Endodermal cell (in vitro differentiated cells): ENCODE measurements around the gene POLR3GL. TPM values are rescaled to one million over a fixed set of nuclear protein-coding genes. Genes with fewer than 3 reads are reported as not detected.
A peak's percentile ranks its signal among the peaks of the same experiment; 100 is the strongest.

Experiments used
- DNase-seq: peaks from one replicate; pipeline ENCODE4 v3.0.0-alpha.2; 2017
- H3K27ac ChIP-seq: 2 replicates; pipeline ENCODE4 v1.5.1; 2013; ENCODE audit warnings: mild to moderate bottlenecking, low read depth, low read length, moderate library complexity
- H3K27me3 ChIP-seq: 2 replicates; pipeline ENCODE4 v1.6.1; 2013; ENCODE audit warnings: mild to moderate bottlenecking, low read length, moderate library complexity; ENCODE audit not compliant: insufficient read depth, control insufficient read depth, poor library complexity, severe bottlenecking
- H3K36me3 ChIP-seq: 2 replicates; pipeline ENCODE4 v1.7.0; 2013; ENCODE audit warnings: mild to moderate bottlenecking, low read length, moderate library complexity; ENCODE audit not compliant: control insufficient read depth, insufficient read depth
- H3K4me1 ChIP-seq: one replicate; pipeline ENCODE4 v1.7.0; 2013; ENCODE audit warnings: low read length; ENCODE audit not compliant: control insufficient read depth, insufficient read depth
- H3K4me3 ChIP-seq: 2 replicates; pipeline ENCODE4 v1.5.1; 2013; ENCODE audit warnings: mild to moderate bottlenecking, low read length, moderate library complexity
- H3K9ac ChIP-seq: 2 replicates; pipeline ENCODE4 v1.6.1; 2013; ENCODE audit warnings: mild to moderate bottlenecking, low read length, moderate library complexity; ENCODE audit not compliant: poor library complexity, severe bottlenecking; ENCODE audit errors: extremely low read depth
- H3K9me3 ChIP-seq: 2 replicates; pipeline ENCODE4 v1.6.1; 2013; ENCODE audit warnings: mild to moderate bottlenecking, low read length, moderate library complexity; ENCODE audit not compliant: control insufficient read depth
- H3K27ac Mint-ChIP-seq: 2 replicates; pipeline ENCODE4 v1.8.0; 2020; ENCODE audit warnings: mixed read lengths
- H3K27me3 Mint-ChIP-seq: 2 replicates; pipeline ENCODE4 v1.8.0; 2021; ENCODE audit warnings: mild to moderate bottlenecking, mixed read lengths; ENCODE audit not compliant: insufficient read depth
- H3K36me3 Mint-ChIP-seq: 2 replicates; pipeline ENCODE4 v1.8.0; 2020; ENCODE audit warnings: low read depth, mixed read lengths
- H3K4me1 Mint-ChIP-seq: 2 replicates; pipeline ENCODE4 v1.8.0; 2020; ENCODE audit warnings: mixed read lengths
- H3K4me3 Mint-ChIP-seq: 2 replicates; pipeline ENCODE4 v1.8.0; 2020; ENCODE audit warnings: mild to moderate bottlenecking, moderate library complexity, mixed read lengths
- H3K9me3 Mint-ChIP-seq: 2 replicates; pipeline ENCODE4 v1.8.0; 2020; ENCODE audit warnings: mild to moderate bottlenecking, mixed read lengths
- WGBS, 2 experiments: methylation state at CpG; one replicate each; pipeline versions ENCODE4 v1.1.5 to v1.1.7; 2013; ENCODE audit warnings: missing lambda C conversion rate in 2 of 2, mixed read lengths in 1 of 2; ENCODE audit not compliant: insufficient coverage in 1 of 2, insufficient read length in 1 of 2; 5-methylcytosine and 5-hydroxymethylcytosine counted together
- total RNA-seq, 2 donors: library from RNA; stranded (reverse); fragmentation: NEBNext Ultra II Directional in 1 of 2; extraction: Animal tissue kit (Norgen Biotek cat#: 25700) in 1 of 2; gene quantifications; 2 replicates in 1 of 2; 3 replicates in 1 of 2; pipeline ENCODE4 v1.2.1, GENCODE V29; 2021
- TF ChIP-seq, protein P1 (sequence below): fragments of 200-600 bp; sonication (generic); conservative IDR thresholded peaks from 2 replicates; pipeline ENCODE4 v1.5.0; 2021; ENCODE audit warnings: antibody characterized with exemption, mild to moderate bottlenecking

POLR3GL gene
- total RNA-seq, 2 donors from 2014 or later: 10.2 to 13.8 TPM

DNA sequence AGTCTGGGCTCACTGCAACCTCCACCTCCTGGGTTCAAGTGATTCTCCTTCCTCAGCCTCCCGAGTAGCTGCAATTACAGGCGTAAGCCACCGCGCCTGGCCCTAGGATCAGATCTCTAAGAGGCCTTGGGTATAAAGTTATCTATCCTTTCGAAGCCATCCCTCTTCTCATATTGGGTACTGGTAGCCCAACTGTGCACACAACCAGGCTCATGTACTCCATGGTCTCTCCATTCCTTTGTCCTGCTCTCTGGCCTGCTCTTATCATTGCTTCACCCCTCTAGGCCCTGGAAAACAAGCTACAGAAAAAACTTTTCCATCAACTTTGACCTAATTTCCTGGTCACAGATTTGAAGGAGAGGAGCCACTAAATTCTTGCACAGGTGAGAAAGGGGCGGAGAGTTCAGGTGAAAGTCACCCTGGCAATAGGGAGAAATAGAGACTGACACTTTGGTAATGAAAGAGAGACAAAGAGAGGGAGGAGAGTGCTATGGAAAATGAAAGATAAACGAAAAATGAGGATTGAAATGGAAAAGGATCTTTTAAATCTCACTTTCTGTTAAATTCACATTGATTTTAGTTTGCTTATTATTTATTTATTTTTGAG, 25.9 kb downstream of the POLR3GL start:
- 90 to 96% methylated on average over 6 to 7 of the region's 7 CpGs for WGBS, 2 experiments
- Mint-ChIP-seq H3K9me3 (no peaks in the 10 kb centered on the region), H3K4me3 (no peak overlapping the region), H3K27me3 (no peaks in the 10 kb centered on the region), H3K4me1 (peaks cover 23% of the 10 kb centered on the region), H3K27ac (peak overlapping the region; percentile 1), H3K36me3 (peaks cover 28% of the 10 kb centered on the region)
- peaks cover 6% of the 10 kb centered on the region for H3K36me3 ChIP-seq
- no peak overlapping the region for H3K9ac ChIP-seq
- no peak for DNase-seq
- H3K9me3 ChIP-seq: no peaks in the 10 kb centered on the region
- no peaks in the 10 kb centered on the region for H3K27me3 ChIP-seq
- peaks cover 1% of the 10 kb centered on the region for H3K4me1 ChIP-seq
- no peak overlapping the region for H3K4me3 ChIP-seq
- TF ChIP-seq, protein P1, sequence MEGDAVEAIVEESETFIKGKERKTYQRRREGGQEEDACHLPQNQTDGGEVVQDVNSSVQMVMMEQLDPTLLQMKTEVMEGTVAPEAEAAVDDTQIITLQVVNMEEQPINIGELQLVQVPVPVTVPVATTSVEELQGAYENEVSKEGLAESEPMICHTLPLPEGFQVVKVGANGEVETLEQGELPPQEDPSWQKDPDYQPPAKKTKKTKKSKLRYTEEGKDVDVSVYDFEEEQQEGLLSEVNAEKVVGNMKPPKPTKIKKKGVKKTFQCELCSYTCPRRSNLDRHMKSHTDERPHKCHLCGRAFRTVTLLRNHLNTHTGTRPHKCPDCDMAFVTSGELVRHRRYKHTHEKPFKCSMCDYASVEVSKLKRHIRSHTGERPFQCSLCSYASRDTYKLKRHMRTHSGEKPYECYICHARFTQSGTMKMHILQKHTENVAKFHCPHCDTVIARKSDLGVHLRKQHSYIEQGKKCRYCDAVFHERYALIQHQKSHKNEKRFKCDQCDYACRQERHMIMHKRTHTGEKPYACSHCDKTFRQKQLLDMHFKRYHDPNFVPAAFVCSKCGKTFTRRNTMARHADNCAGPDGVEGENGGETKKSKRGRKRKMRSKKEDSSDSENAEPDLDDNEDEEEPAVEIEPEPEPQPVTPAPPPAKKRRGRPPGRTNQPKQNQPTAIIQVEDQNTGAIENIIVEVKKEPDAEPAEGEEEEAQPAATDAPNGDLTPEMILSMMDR: peak; percentile 22
- no peak overlapping the region for H3K27ac ChIP-seq

DNA sequence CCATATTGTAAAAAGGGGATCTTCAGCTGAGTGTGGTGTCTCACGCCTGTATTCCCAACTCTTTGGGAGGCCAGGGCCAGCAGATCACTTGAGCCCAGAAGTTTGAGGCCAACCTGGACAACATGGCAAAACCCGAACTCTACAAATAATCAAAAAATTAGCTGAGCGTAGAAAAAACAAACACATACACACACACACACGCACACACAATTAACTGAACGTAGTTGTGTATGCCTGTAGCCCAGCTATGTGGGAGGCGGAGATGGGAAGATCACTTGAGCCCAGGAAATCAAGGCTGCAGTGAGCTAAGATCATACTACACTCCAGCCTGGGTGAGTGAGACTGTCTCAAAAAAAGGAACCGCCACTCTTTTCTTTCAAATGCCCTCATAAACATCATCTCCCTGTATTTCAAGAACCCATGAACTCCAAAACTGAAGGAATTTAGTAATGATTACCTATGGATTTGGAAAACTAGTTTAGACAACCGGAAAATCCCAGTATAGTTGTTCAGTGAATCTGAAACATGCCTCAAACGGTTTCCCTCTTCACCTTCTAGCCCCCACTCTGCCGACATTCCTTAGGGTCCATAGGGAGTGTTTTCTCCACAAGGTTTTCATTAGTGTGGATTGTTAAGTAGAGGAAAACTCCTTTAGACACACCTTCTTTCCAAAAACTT, 27.4 kb downstream of the POLR3GL start:
- H3K4me3 Mint-ChIP-seq: no peak overlapping the region
- Histone ChIP-seq H3K4me3 (no peak overlapping the region), H3K27ac (no peak overlapping the region), H3K4me1 (no peaks in the 10 kb centered on the region), H3K36me3 (peaks cover 6% of the 10 kb centered on the region), H3K9me3 (no peaks in the 10 kb centered on the region), H3K9ac (no peak overlapping the region), H3K27me3 (no peaks in the 10 kb centered on the region)
- no peaks in the 10 kb centered on the region for H3K27me3 Mint-ChIP-seq
- no peak overlapping the region for H3K27ac Mint-ChIP-seq
- TF ChIP-seq, protein P1: no peak
- H3K9me3 Mint-ChIP-seq: no peaks in the 10 kb centered on the region
- no peak for DNase-seq
- H3K36me3 Mint-ChIP-seq: peaks cover 28% of the 10 kb centered on the region
- WGBS, 2 experiments: 90 to 91% methylated on average over 2 to 9 of the region's 10 CpGs
- H3K4me1 Mint-ChIP-seq: peaks cover 27% of the 10 kb centered on the region

DNA sequence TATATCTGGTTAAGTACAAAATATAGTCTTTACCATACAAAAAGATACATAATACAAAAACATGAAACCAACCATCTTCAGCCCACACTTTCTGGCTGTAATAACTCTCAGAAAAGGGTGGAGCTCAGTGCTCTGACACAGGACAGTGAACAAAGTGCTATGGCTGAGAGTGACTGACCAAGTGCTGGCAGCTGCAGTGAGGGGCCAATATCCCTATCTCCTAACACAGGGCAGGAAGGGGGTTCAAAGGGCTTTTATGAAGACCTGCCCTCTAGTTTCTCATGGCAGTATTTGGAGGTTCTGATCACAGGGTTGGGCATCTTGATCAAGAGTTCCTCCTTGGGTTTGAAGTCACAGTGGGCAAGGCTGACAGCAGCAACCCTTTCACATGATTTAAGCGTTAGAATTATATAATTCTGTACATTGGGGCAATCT, 28.0 kb downstream of the POLR3GL start:
- Histone ChIP-seq H3K9ac (no peak overlapping the region), H3K4me3 (no peak overlapping the region)

More for the DNA sequence above, 28.0 kb downstream of the POLR3GL start:
- DNase-seq: no peak
- H3K4me1 ChIP-seq: no peaks in the 10 kb centered on the region
- no peaks in the 10 kb centered on the region for H3K27me3 Mint-ChIP-seq
- peaks cover 28% of the 10 kb centered on the region for H3K36me3 Mint-ChIP-seq
- no peak overlapping the region for H3K4me3 Mint-ChIP-seq
- TF ChIP-seq, protein P1: no peak
- peaks cover 34% of the 10 kb centered on the region for H3K4me1 Mint-ChIP-seq
- H3K9me3 Mint-ChIP-seq: no peaks in the 10 kb centered on the region
- no peak overlapping the region for H3K27ac Mint-ChIP-seq
- H3K9me3 ChIP-seq: no peaks in the 10 kb centered on the region
- WGBS, 2 experiments: 100% methylated on average over 1 of the region's 1 CpG; no CpG with 5 or more reads in 1 of the 2 experiments
- no peaks in the 10 kb centered on the region for H3K27me3 ChIP-seq
- no peak overlapping the region for H3K27ac ChIP-seq
- peaks cover 6% of the 10 kb centered on the region for H3K36me3 ChIP-seq
